Measurements from ENCODE around the gene VAMP5.

VAMP5 gene

DNA sequence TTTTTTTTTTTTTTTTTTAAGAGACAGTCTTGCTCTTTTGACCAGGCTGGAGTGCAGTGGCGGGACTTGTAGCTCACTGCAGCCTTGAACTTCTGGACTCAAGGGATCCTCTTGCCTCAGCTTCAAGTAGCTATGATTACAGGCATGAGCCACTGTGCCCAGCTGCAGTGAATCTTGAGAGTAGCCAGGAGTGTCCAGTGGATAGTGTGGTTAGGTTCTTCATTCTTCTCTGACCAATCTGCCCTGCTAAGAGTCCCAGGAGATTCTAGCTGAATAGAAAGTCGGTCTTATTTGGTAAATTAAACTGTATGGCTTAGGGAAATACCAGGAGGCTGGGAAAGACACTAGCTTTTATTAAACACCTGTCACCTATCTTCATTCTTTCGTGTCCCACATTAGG is 47.1 kb downstream of the VAMP5 start:
- no peak for DNase-seq (ENCODE audit: low read depth in 2 of 2)

GRCh38 chr2:85635011-85635410 is 50.8 kb downstream of the VAMP5 start:
- no peak for DNase-seq (ENCODE audit: low read depth in 2 of 2)

- DNase-seq (ENCODE audit: low read depth in 2 of 2): no peak
Observed at GRCh38 chr2:85635636-85636035, 51.4 kb downstream of the VAMP5 start.

- DNase-seq (ENCODE audit: low read depth in 2 of 2): no peak
Observed at GRCh38 chr2:85642725-85643124, 58.5 kb downstream of the VAMP5 start.

All from fibroblast of skin of left biceps (primary cell).